Activated naive CD8-positive, alpha-beta T cell treated with anti-CD3 and anti-CD28 coated beads for 36 hours (primary cell): ENCODE measurements around the gene ZNF669. TPM values are rescaled to one million over a fixed set of nuclear protein-coding genes. Genes with fewer than 3 reads are reported as not detected.
"Not testable (repeated sequence)": the region's sequence is repeated elsewhere in the genome, so short reads cannot be mapped to it uniquely, and the experiment has no call there.

Experiments used
- DNase-seq: peaks from one replicate; pipeline ENCODE4 v3.0.0; 2021
- H3K27ac Mint-ChIP-seq: one replicate; pipeline ENCODE4 v1.8.0; 2022; ENCODE audit warnings: mild to moderate bottlenecking, moderate library complexity, mixed read lengths
- H3K27me3 Mint-ChIP-seq: one replicate; pipeline ENCODE4 v1.8.0; 2022; ENCODE audit warnings: mild to moderate bottlenecking, mixed read lengths
- H3K36me3 Mint-ChIP-seq: one replicate; pipeline ENCODE4 v1.8.0; 2021; ENCODE audit warnings: mild to moderate bottlenecking, mixed read lengths
- H3K4me1 Mint-ChIP-seq: one replicate; pipeline ENCODE4 v1.8.0; 2021; ENCODE audit warnings: mixed read lengths
- H3K4me3 Mint-ChIP-seq: one replicate; pipeline ENCODE4 v1.8.0; 2022; ENCODE audit warnings: mild to moderate bottlenecking, moderate library complexity, mixed read lengths
- H3K9me3 Mint-ChIP-seq: one replicate; pipeline ENCODE4 v1.8.0; 2022; ENCODE audit warnings: mixed read lengths
- total RNA-seq, 2 experiments: library from RNA; stranded (reverse); gene quantifications; one replicate each; pipeline ENCODE4 v1.2.3, GENCODE V29; 2021

Gene ZNF669
- 10 to 100 TPM in 1 of 2 experiments, 1 to 10 TPM in 1; 9.6 to 10.2 TPM for total RNA-seq

- peaks cover 27% of the 10 kb centered on the region for H3K27me3 Mint-ChIP-seq
- peak within 1 kb of the TSS; percentile 88 for H3K4me3 Mint-ChIP-seq
- H3K4me1 Mint-ChIP-seq: peaks cover 7% of the 10 kb centered on the region
- peak within 1 kb of the TSS; percentile 86 for H3K27ac Mint-ChIP-seq
- H3K9me3 Mint-ChIP-seq: peaks cover 37% of the 10 kb centered on the region
- peaks cover 47% of the 10 kb centered on the region for H3K36me3 Mint-ChIP-seq
- DNase-seq: peak; percentile 94
These were observed at the start of gene ZNF669 for GRCh38 chr1:247103859-247104591. TSS of gene ZNF669 (minus strand) at chr1:247104356. CDS start at chr1:247104199, 157 bp downstream.

GRCh38 chr1:247147781-247148180 is 43.6 kb upstream of the ZNF669 start:
- Mint-ChIP-seq H3K4me1 (no peaks in the 10 kb centered on the region), H3K36me3 (peaks cover 89% of the 10 kb centered on the region), H3K9me3 (peaks cover 51% of the 10 kb centered on the region), H3K4me3 (no peak overlapping the region), H3K27ac (no peak overlapping the region), H3K27me3 (no peaks in the 10 kb centered on the region)
- DNase-seq: no peak

- H3K4me1 Mint-ChIP-seq, H3K27me3 Mint-ChIP-seq, H3K4me3 Mint-ChIP-seq, DNase-seq, H3K27ac Mint-ChIP-seq: not testable (repeated sequence)
- H3K36me3 Mint-ChIP-seq: peaks cover 90% of the 10 kb centered on the region
- H3K9me3 Mint-ChIP-seq: peaks cover 51% of the 10 kb centered on the region
These were observed 43.0 kb upstream of the ZNF669 start for GRCh38 chr1:247147120-247147519.

- Mint-ChIP-seq H3K4me3 (no peak overlapping the region), H3K4me1 (no peaks in the 10 kb centered on the region), H3K9me3 (peaks cover 51% of the 10 kb centered on the region), H3K36me3 (peaks cover 92% of the 10 kb centered on the region), H3K27me3 (no peaks in the 10 kb centered on the region), H3K27ac (no peak overlapping the region)
- no peak for DNase-seq
These were observed 42.5 kb upstream of the ZNF669 start for GRCh38 chr1:247146671-247147070.

- no peak overlapping the region for H3K4me3 Mint-ChIP-seq
- peaks cover 55% of the 10 kb centered on the region for H3K9me3 Mint-ChIP-seq
These were observed 41.1 kb upstream of the ZNF669 start for GRCh38 chr1:247145279-247145678.

GRCh38 chr1:247139557-247139956 is 35.4 kb upstream of the ZNF669 start:
- not testable (repeated sequence) for H3K27ac Mint-ChIP-seq, H3K4me3 Mint-ChIP-seq, DNase-seq, H3K4me1 Mint-ChIP-seq, H3K27me3 Mint-ChIP-seq
- Mint-ChIP-seq H3K36me3 (peaks cover 89% of the 10 kb centered on the region), H3K9me3 (peaks cover 75% of the 10 kb centered on the region)

More at GRCh38 chr1:247145279-247145678, 41.1 kb upstream of the ZNF669 start:
- no peaks in the 10 kb centered on the region for H3K4me1 Mint-ChIP-seq
- no peak overlapping the region for H3K27ac Mint-ChIP-seq
- no peak for DNase-seq
- H3K36me3 Mint-ChIP-seq: peaks cover 95% of the 10 kb centered on the region
- no peaks in the 10 kb centered on the region for H3K27me3 Mint-ChIP-seq

GRCh38 chr1:247131236-247131635 is 27.1 kb upstream of the ZNF669 start:
- no peak overlapping the region for H3K4me3 Mint-ChIP-seq
- no peak overlapping the region for H3K27ac Mint-ChIP-seq
- peaks cover 71% of the 10 kb centered on the region for H3K36me3 Mint-ChIP-seq
- H3K9me3 Mint-ChIP-seq: peaks cover 44% of the 10 kb centered on the region
- peaks cover 5% of the 10 kb centered on the region for H3K4me1 Mint-ChIP-seq
- peaks cover 2% of the 10 kb centered on the region for H3K27me3 Mint-ChIP-seq
- no peak for DNase-seq

GRCh38 chr1:247127519-247128282 is 23.5 kb upstream of the ZNF669 start:
- H3K9me3 Mint-ChIP-seq: peaks cover 16% of the 10 kb centered on the region
- peak overlapping the region; percentile 77 for H3K27ac Mint-ChIP-seq
- not testable (repeated sequence) for H3K4me1 Mint-ChIP-seq

GRCh38 chr1:247126601-247127000 is 22.4 kb upstream of the ZNF669 start:
- H3K27me3 Mint-ChIP-seq, DNase-seq, H3K4me1 Mint-ChIP-seq, H3K4me3 Mint-ChIP-seq, H3K27ac Mint-ChIP-seq: not testable (repeated sequence)
- Mint-ChIP-seq H3K9me3 (peaks cover 10% of the 10 kb centered on the region), H3K36me3 (peaks cover 35% of the 10 kb centered on the region)

More at GRCh38 chr1:247127519-247128282, 23.5 kb upstream of the ZNF669 start:
- peak overlapping the region; percentile 92 for H3K4me3 Mint-ChIP-seq
- DNase-seq, H3K27me3 Mint-ChIP-seq: not testable (repeated sequence)
- H3K36me3 Mint-ChIP-seq: peaks cover 46% of the 10 kb centered on the region

- not testable (repeated sequence) for H3K27me3 Mint-ChIP-seq, H3K27ac Mint-ChIP-seq, H3K4me3 Mint-ChIP-seq, H3K4me1 Mint-ChIP-seq, DNase-seq
- Mint-ChIP-seq H3K36me3 (peaks cover 30% of the 10 kb centered on the region), H3K9me3 (peaks cover 11% of the 10 kb centered on the region)
These were observed 22.0 kb upstream of the ZNF669 start for GRCh38 chr1:247126166-247126565.

GRCh38 chr1:247121382-247121781 is 17.2 kb upstream of the ZNF669 start:
- H3K9me3 Mint-ChIP-seq: peaks cover 8% of the 10 kb centered on the region
- no peak for DNase-seq
- no peak overlapping the region for H3K27ac Mint-ChIP-seq
- H3K4me1 Mint-ChIP-seq: no peaks in the 10 kb centered on the region
- peaks cover 6% of the 10 kb centered on the region for H3K36me3 Mint-ChIP-seq
- no peak overlapping the region for H3K4me3 Mint-ChIP-seq
- H3K27me3 Mint-ChIP-seq: no peaks in the 10 kb centered on the region

GRCh38 chr1:247120408-247120668 is 16.2 kb upstream of the ZNF669 start:
- not testable (repeated sequence) for H3K4me3 Mint-ChIP-seq, H3K36me3 Mint-ChIP-seq, H3K27ac Mint-ChIP-seq, H3K27me3 Mint-ChIP-seq, H3K4me1 Mint-ChIP-seq, DNase-seq, H3K9me3 Mint-ChIP-seq

- H3K4me3 Mint-ChIP-seq: no peak overlapping the region
- no peak overlapping the region for H3K27ac Mint-ChIP-seq
- H3K4me1 Mint-ChIP-seq: no peaks in the 10 kb centered on the region
- no peak for DNase-seq
- no peaks in the 10 kb centered on the region for H3K27me3 Mint-ChIP-seq
- peaks cover 3% of the 10 kb centered on the region for H3K36me3 Mint-ChIP-seq
- H3K9me3 Mint-ChIP-seq: peaks cover 7% of the 10 kb centered on the region
These were observed 15.6 kb upstream of the ZNF669 start for GRCh38 chr1:247119600-247120407.

- H3K27ac Mint-ChIP-seq: no peak overlapping the region
- H3K4me3 Mint-ChIP-seq: no peak overlapping the region
- no peaks in the 10 kb centered on the region for H3K4me1 Mint-ChIP-seq
- peaks cover 7% of the 10 kb centered on the region for H3K9me3 Mint-ChIP-seq
- peak; percentile 47 for DNase-seq
- peaks cover 4% of the 10 kb centered on the region for H3K27me3 Mint-ChIP-seq
- H3K36me3 Mint-ChIP-seq: no peaks in the 10 kb centered on the region
These were observed 14.8 kb upstream of the ZNF669 start for GRCh38 chr1:247118946-247119446.

- no peaks in the 10 kb centered on the region for H3K9me3 Mint-ChIP-seq
- no peak overlapping the region for H3K27ac Mint-ChIP-seq
These were observed 11.4 kb upstream of the ZNF669 start for GRCh38 chr1:247115545-247115944.

More at GRCh38 chr1:247115545-247115944, 11.4 kb upstream of the ZNF669 start:
- Mint-ChIP-seq H3K27me3 (peaks cover 20% of the 10 kb centered on the region), H3K36me3 (no peaks in the 10 kb centered on the region), H3K4me1 (peaks cover 4% of the 10 kb centered on the region), H3K4me3 (no peak overlapping the region)
- DNase-seq: no peak
